ENCODE measurements around the gene NUDCD3.

The NUDCD3 gene

DNA sequence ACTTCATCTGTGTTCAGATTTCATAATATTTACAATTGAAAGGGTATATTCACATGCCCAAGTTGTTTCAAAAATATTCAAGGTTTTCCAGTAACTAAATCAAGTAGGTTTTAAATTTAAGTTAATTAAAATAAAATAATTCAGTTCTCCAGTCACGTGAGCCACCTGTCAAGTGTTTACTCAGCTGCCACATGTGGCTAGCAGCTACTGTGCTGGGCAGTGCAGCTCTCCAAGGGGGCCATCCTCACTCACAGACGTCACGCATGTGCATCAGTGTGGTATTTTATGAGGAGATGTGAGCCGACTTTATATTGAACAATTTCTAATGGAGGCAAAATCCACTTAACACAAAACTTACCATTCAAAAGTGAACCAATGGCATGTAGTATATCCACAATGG is 95.4 kb downstream of the NUDCD3 start:
- no peak for TF ChIP-seq CTCF (IDR thresholded peaks at IDR 0.05; ENCODE audit: borderline replicate concordance, control extremely low read depth, extremely low read depth, insufficient read depth, missing control alignments)
- in situ Hi-C loops (cut with MboI; ENCODE audit: low sequenced_read_pairs, unreplicated experiment) = no loop called here
- DNase-seq (ENCODE audit: low spot score) = no peak

GRCh38 chr7:44394636-44395035 is 95.8 kb downstream of the NUDCD3 start:
- no peak for DNase-seq (ENCODE audit: low spot score)
- in situ Hi-C loops (cut with MboI; ENCODE audit: low sequenced_read_pairs, unreplicated experiment) = no loop called here
- TF ChIP-seq CTCF (IDR thresholded peaks at IDR 0.05; ENCODE audit: borderline replicate concordance, control extremely low read depth, extremely low read depth, insufficient read depth, missing control alignments) = no peak

- no peak for TF ChIP-seq CTCF (IDR thresholded peaks at IDR 0.05; ENCODE audit: borderline replicate concordance, control extremely low read depth, extremely low read depth, insufficient read depth, missing control alignments)
- in situ Hi-C loops (cut with MboI; ENCODE audit: low sequenced_read_pairs, unreplicated experiment) = no loop called here
- DNase-seq (ENCODE audit: low spot score) = no peak
Measured at GRCh38 chr7:44394112-44394447, 96.4 kb downstream of the NUDCD3 start.

- in situ Hi-C loops (cut with MboI; ENCODE audit: low sequenced_read_pairs, unreplicated experiment) = no loop called here
- no peak for TF ChIP-seq CTCF (IDR thresholded peaks at IDR 0.05; ENCODE audit: borderline replicate concordance, control extremely low read depth, extremely low read depth, insufficient read depth, missing control alignments)
- DNase-seq (ENCODE audit: low spot score) = no peak
Measured at GRCh38 chr7:44393238-44394111, 97.0 kb downstream of the NUDCD3 start.

DNA sequence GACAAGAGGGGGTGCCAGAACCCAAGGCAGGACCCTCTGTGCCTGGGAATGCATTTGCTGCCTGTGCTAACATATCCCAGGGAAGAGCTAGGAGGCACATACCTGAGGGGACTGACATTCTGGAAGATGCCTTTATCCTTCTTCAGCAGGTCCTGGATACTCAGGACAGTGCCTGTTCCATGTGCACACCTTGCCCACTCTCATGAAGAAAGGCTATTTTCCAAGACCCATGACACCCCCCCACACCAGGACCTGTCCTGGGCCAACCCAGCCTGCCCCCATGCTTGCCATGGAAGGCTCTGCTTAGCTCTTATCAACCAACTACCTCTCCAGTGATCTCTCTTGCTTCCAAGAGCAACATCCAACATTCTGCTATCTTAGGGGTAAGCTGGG is 97.8 kb downstream of the NUDCD3 start:
- in situ Hi-C loops (cut with MboI; ENCODE audit: low sequenced_read_pairs, unreplicated experiment) = no loop called here
- no peak for TF ChIP-seq CTCF (IDR thresholded peaks at IDR 0.05; ENCODE audit: borderline replicate concordance, control extremely low read depth, extremely low read depth, insufficient read depth, missing control alignments)
- DNase-seq (ENCODE audit: low spot score) = no peak

DNA sequence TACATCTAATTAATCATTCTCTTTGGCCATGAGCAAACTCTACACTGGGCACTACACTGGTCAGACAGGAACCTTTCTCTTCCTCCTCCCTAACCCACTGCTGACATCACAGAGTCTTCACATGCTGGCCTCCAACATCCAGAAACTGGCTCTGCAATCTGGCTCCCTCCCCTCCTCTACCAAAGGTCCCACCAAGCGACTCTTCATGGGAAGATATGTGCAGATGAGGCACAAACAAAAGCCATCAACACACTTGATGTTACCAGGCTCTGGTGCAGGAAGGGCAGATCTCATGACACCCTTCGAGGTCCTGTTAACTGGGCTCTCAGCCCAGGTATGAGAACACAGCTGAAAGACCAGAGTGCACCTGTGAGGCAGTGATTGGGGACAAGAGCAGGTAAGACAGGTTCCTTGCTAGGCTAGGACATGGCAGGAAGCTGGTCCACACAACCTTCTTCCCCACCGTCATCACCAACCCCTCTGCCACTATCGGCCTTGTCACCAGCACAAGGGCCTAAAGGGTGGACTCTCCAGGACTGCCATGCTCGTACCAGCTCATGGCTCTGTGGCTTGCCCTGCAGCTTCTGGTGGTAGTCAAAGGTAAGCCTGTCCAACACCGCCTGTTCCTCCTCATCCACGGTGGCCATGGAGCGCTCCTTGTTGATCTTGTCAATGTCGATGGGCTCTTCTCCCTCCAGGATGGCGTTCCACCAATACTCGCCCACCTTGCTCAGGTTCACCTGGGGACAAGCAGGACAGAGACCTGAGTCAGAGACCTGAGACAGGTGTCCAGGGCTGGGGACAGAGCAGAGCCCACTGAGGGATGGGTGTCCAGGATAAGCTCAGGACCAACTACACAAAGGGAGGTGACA is 98.5 kb downstream of the NUDCD3 start:
- TF ChIP-seq CTCF (IDR thresholded peaks at IDR 0.05; ENCODE audit: borderline replicate concordance, control extremely low read depth, extremely low read depth, insufficient read depth, missing control alignments) = no peak
- DNase-seq (ENCODE audit: low spot score) = no peak
- in situ Hi-C loops (cut with MboI; ENCODE audit: low sequenced_read_pairs, unreplicated experiment) = no loop called here
